Thymus (tissue), 11 donors: ENCODE results near the gene TEAD3. TPM values are rescaled to one million over a fixed set of nuclear protein-coding genes. Genes with fewer than 3 reads are reported as not detected.
"Not testable (repeated sequence)": the region's sequence is repeated elsewhere in the genome, so short reads cannot be mapped to it uniquely, and the experiment has no call there.

ENCODE experiments used
- DNase-seq, 9 donors: peaks; one replicate each; pipeline ENCODE4 v3.0.0-alpha.2; 2013; ENCODE audit warnings: low spot score in 9 of 9, low read depth in 6 of 9, missing footprints in 1 of 9
- H3K27ac ChIP-seq, 2 donors: one replicate each; pipeline ENCODE4 v1.5.1; 2013; ENCODE audit warnings: control low read depth in 1 of 2, low read depth in 1 of 2, low read length in 1 of 2, mild to moderate bottlenecking in 1 of 2, moderate library complexity in 1 of 2
- H3K27me3 ChIP-seq, 2 donors: one replicate each; pipeline ENCODE4 v1.5.1; 2013; ENCODE audit warnings: low read length in 1 of 2; ENCODE audit not compliant: control insufficient read depth in 2 of 2, insufficient read depth in 1 of 2
- H3K36me3 ChIP-seq, 2 donors: one replicate each; pipeline ENCODE4 v1.5.1; 2013; ENCODE audit warnings: low read length in 1 of 2, mild to moderate bottlenecking in 1 of 2, moderate library complexity in 1 of 2; ENCODE audit not compliant: control insufficient read depth in 2 of 2, insufficient read depth in 2 of 2
- H3K4me1 ChIP-seq, 2 donors: one replicate each; pipeline ENCODE4 v1.5.1; 2013; ENCODE audit warnings: low read length in 2 of 2; ENCODE audit not compliant: control insufficient read depth in 2 of 2, insufficient read depth in 2 of 2
- H3K4me3 ChIP-seq, 2 donors: one replicate each; pipeline ENCODE4 v1.5.1; 2013; ENCODE audit warnings: low read length in 2 of 2, control low read depth in 1 of 2, mild to moderate bottlenecking in 1 of 2
- H3K9me3 ChIP-seq, 2 donors: one replicate each; pipeline ENCODE4 v1.5.1; 2013; ENCODE audit warnings: low read length in 1 of 2, mild to moderate bottlenecking in 1 of 2; ENCODE audit not compliant: control insufficient read depth in 2 of 2, insufficient read depth in 1 of 2
- WGBS: extraction: QIAGEN DNeasy Blood & Tissue Kit; methylation state at CpG from one replicate; pipeline ENCODE4 v1.1.7; 2013; 5-methylcytosine and 5-hydroxymethylcytosine counted together
- polyA plus RNA-seq: library from polyadenylated mRNA; stranded (reverse); fragments of 200-250 nt; gene quantifications from one replicate; pipeline ENCODE4 v1.2.3, GENCODE V29; 2013
- total RNA-seq: library from RNA; stranded (reverse); fragments of 120-200 nt; gene quantifications from one replicate; pipeline ENCODE4 v1.2.4, GENCODE V29; 2013
- donor health status: healthy.

The TEAD3 gene
- total and polyA plus RNA-seq, 2 donors, result 1.1 to 13.6 TPM

GRCh38 chr6:35532126-35532525, 35.2 kb upstream of the TEAD3 start:
- 96% methylated on average over 4 of the region's 4 CpGs for WGBS
- H3K36me3 ChIP-seq, result no peaks in the 10 kb centered on the region

GRCh38 chr6:35524380-35525020, 27.6 kb upstream of the TEAD3 start:
- H3K4me3 ChIP-seq, result no peak overlapping the region
- 96% methylated on average over 3 of the region's 3 CpGs for WGBS
- no peaks in the 10 kb centered on the region for H3K9me3 ChIP-seq
- no peaks in the 10 kb centered on the region for H3K36me3 ChIP-seq
- no peak for DNase-seq
- peaks cover 0 to 18% of the 10 kb centered on the region in 2 donors for H3K4me1 ChIP-seq
- H3K27me3 ChIP-seq, result no peaks in the 10 kb centered on the region
- no peak overlapping the region for H3K27ac ChIP-seq

More at GRCh38 chr6:35532126-35532525, 35.2 kb upstream of the TEAD3 start:
- no peaks in the 10 kb centered on the region for H3K9me3 ChIP-seq
- no peaks in the 10 kb centered on the region for H3K27me3 ChIP-seq
- DNase-seq, result no peak
- H3K4me1 ChIP-seq, result peaks cover 13 to 35% of the 10 kb centered on the region in 2 donors
- H3K4me3 ChIP-seq, result no peak overlapping the region
- H3K27ac ChIP-seq, result no peak overlapping the region

GRCh38 chr6:35522660-35523658, 26.1 kb upstream of the TEAD3 start:
- Histone ChIP-seq H3K36me3 (no peaks in the 10 kb centered on the region), H3K27ac (peak overlapping the region in 1 of 2 donors; percentile 32), H3K9me3 (no peaks in the 10 kb centered on the region), H3K4me3 (peak overlapping the region; percentile 17 to 22), H3K27me3 (no peaks in the 10 kb centered on the region), H3K4me1 (peaks cover 0 to 18% of the 10 kb centered on the region in 2 donors)
- WGBS, result 33% methylated on average over 32 of the region's 32 CpGs
- DNase-seq, result peak; percentile 50 to 86 (median 68)

- peaks cover 0 to 18% of the 10 kb centered on the region in 2 donors for H3K4me1 ChIP-seq
- H3K27me3 ChIP-seq, result no peaks in the 10 kb centered on the region
- WGBS, result 93% methylated on average over 12 of the region's 12 CpGs
- H3K27ac ChIP-seq, result no peak overlapping the region
- no peaks in the 10 kb centered on the region for H3K36me3 ChIP-seq
- no peak for DNase-seq
- no peak overlapping the region for H3K4me3 ChIP-seq
- H3K9me3 ChIP-seq, result no peaks in the 10 kb centered on the region
Observed at GRCh38 chr6:35522151-35522550, 25.3 kb upstream of the TEAD3 start.

GRCh38 chr6:35521235-35521634, 24.4 kb upstream of the TEAD3 start:
- Histone ChIP-seq H3K27ac (no peak overlapping the region), H3K4me3 (no peak overlapping the region), H3K36me3 (no peaks in the 10 kb centered on the region), H3K9me3 (no peaks in the 10 kb centered on the region), H3K4me1 (peaks cover 0 to 18% of the 10 kb centered on the region in 2 donors), H3K27me3 (peaks cover 0 to 2% of the 10 kb centered on the region in 2 donors)
- 97% methylated on average over 4 of the region's 4 CpGs for WGBS
- DNase-seq, result no peak

- Histone ChIP-seq H3K27ac (no peak overlapping the region), H3K4me1 (peaks cover 0 to 18% of the 10 kb centered on the region in 2 donors), H3K36me3 (no peaks in the 10 kb centered on the region), H3K4me3 (no peak overlapping the region), H3K9me3 (no peaks in the 10 kb centered on the region), H3K27me3 (peaks cover 0 to 3% of the 10 kb centered on the region in 2 donors)
- no peak for DNase-seq
- WGBS, result 96% methylated on average over 9 of the region's 9 CpGs
Observed at GRCh38 chr6:35519313-35520015, 22.6 kb upstream of the TEAD3 start.

- no peak overlapping the region for H3K4me3 ChIP-seq
- no peaks in the 10 kb centered on the region for H3K36me3 ChIP-seq
- H3K27ac ChIP-seq, result no peak overlapping the region
- peaks cover 0 to 16% of the 10 kb centered on the region in 2 donors for H3K4me1 ChIP-seq
- H3K27me3 ChIP-seq, result peaks cover 0 to 9% of the 10 kb centered on the region in 2 donors
- H3K9me3 ChIP-seq, result no peaks in the 10 kb centered on the region
- no peak for DNase-seq
- 98% methylated on average over 6 of the region's 6 CpGs for WGBS
Observed at GRCh38 chr6:35518566-35519312, 21.9 kb upstream of the TEAD3 start.

GRCh38 chr6:35517978-35518377, 21.1 kb upstream of the TEAD3 start:
- peaks cover 0 to 14% of the 10 kb centered on the region in 2 donors for H3K27me3 ChIP-seq
- not testable (repeated sequence) for DNase-seq, H3K27ac ChIP-seq, H3K36me3 ChIP-seq, H3K4me1 ChIP-seq, H3K9me3 ChIP-seq, H3K4me3 ChIP-seq
- 95% methylated on average over 7 of the region's 7 CpGs for WGBS
